GM12878 (cell line): ENCODE results near the gene PAX4.

Experiments used
- ATF2 ChIP-seq: IDR thresholded peaks from 2 replicates; pipeline ENCODE4 v1.6.1; 2012; ENCODE audit warnings: low read length, inconsistent platforms
- BCLAF1 ChIP-seq: fragments of 450-650 bp; IDR thresholded peaks from 2 replicates; pipeline ENCODE4 v1.6.1; 2017; ENCODE audit warnings: antibody characterized with exemption, mild to moderate bottlenecking, moderate library complexity
- CTCF ChIP-seq, 3 experiments: IDR thresholded peaks in 2 of 3; conservative IDR thresholded peaks in 1 of 3; 2 replicates each; pipeline ENCODE4 v1.5.1; 2011; ENCODE audit warnings: low read depth in 3 of 3, low read length in 3 of 3, mild to moderate bottlenecking in 3 of 3, control low read depth in 2 of 3, moderate library complexity in 2 of 3, inconsistent platforms in 1 of 3, mixed read lengths in 1 of 3; ENCODE audit not compliant: control insufficient read depth in 2 of 3, insufficient read depth in 1 of 3; ENCODE audit errors: extremely low read depth in 1 of 3
- DPF2 ChIP-seq: fragments of 450-650 bp; IDR thresholded peaks from 2 replicates; pipeline ENCODE4 v1.6.1; 2017; ENCODE audit warnings: mild to moderate bottlenecking
- POLR2AphosphoS5 ChIP-seq: IDR thresholded peaks from 2 replicates; pipeline ENCODE4 v1.6.1; 2011; ENCODE audit warnings: mild to moderate bottlenecking, low read length, inconsistent platforms
- RELA ChIP-seq: fragments of 450-650 bp; IDR thresholded peaks from 2 replicates; pipeline ENCODE4 v1.8.0; 2014; ENCODE audit warnings: borderline replicate concordance; ENCODE audit not compliant: partially characterized antibody
- REST ChIP-seq: IDR thresholded peaks from 2 replicates; pipeline ENCODE4 v1.6.1; 2012; ENCODE audit warnings: mild to moderate bottlenecking, low read depth, low read length
- ZSCAN29 ChIP-seq: fragments of 450-650 bp; IDR thresholded peaks from 2 replicates; pipeline ENCODE4 v1.6.1; 2017; ENCODE audit warnings: mild to moderate bottlenecking, moderate library complexity

- no peak for TF ChIP-seq CTCF (IDR thresholded peaks at IDR 0.05 in 2 of 3, conservative IDR thresholded peaks at IDR 0.05 in 1 of 3; ENCODE audit: control insufficient read depth in 2 of 3, extremely low read depth in 1 of 3, insufficient read depth in 1 of 3, low read depth in 3 of 3, low read length in 3 of 3)
- TF ChIP-seq RELA = no peak
- TF ChIP-seq ZSCAN29 = no peak
- no peak for TF ChIP-seq REST
- TF ChIP-seq BCLAF1 = no peak
- TF ChIP-seq ATF2 = no peak
- TF ChIP-seq DPF2 = no peak
- no peak for TF ChIP-seq POLR2AphosphoS5
Observed at GRCh38 chr7:127594490-127594889, 23.5 kb downstream of the PAX4 start.
